Ectodermal cell (in vitro differentiated cells): ENCODE results near the gene MON1A.
"Not testable (repeated sequence)": the region's sequence is repeated elsewhere in the genome, so short reads cannot be mapped to it uniquely, and the experiment has no call there.

Source experiments
- H3K27ac ChIP-seq: 2 replicates; pipeline ENCODE4 v1.7.0; 2013; ENCODE audit warnings: mild to moderate bottlenecking, low read depth, low read length; ENCODE audit not compliant: insufficient read depth, poor library complexity, severe bottlenecking
- H3K27me3 ChIP-seq: 2 replicates; pipeline ENCODE4 v1.7.0; 2013; ENCODE audit warnings: mild to moderate bottlenecking, low read length; ENCODE audit not compliant: insufficient read depth, control insufficient read depth, poor library complexity, severe bottlenecking
- H3K36me3 ChIP-seq: one replicate; pipeline ENCODE4 v1.7.0; 2013; ENCODE audit warnings: low read length; ENCODE audit not compliant: control insufficient read depth, insufficient read depth
- H3K4me1 ChIP-seq: one replicate; pipeline ENCODE4 v1.7.0; 2013; ENCODE audit warnings: low read length; ENCODE audit not compliant: control insufficient read depth, insufficient read depth
- H3K4me3 ChIP-seq: 2 replicates; pipeline ENCODE4 v1.7.0; 2013; ENCODE audit warnings: low read depth, low read length, control low read depth; ENCODE audit not compliant: insufficient read depth
- H3K9me3 ChIP-seq: 2 replicates; pipeline ENCODE4 v1.7.0; 2013; ENCODE audit warnings: mild to moderate bottlenecking, low read length, moderate library complexity; ENCODE audit not compliant: control insufficient read depth
- WGBS, 2 experiments: methylation state at CpG; one replicate each; pipeline ENCODE4 v1.1.7; 2013; ENCODE audit warnings: missing lambda C conversion rate in 2 of 2; 5-methylcytosine and 5-hydroxymethylcytosine counted together

MON1A gene

DNA sequence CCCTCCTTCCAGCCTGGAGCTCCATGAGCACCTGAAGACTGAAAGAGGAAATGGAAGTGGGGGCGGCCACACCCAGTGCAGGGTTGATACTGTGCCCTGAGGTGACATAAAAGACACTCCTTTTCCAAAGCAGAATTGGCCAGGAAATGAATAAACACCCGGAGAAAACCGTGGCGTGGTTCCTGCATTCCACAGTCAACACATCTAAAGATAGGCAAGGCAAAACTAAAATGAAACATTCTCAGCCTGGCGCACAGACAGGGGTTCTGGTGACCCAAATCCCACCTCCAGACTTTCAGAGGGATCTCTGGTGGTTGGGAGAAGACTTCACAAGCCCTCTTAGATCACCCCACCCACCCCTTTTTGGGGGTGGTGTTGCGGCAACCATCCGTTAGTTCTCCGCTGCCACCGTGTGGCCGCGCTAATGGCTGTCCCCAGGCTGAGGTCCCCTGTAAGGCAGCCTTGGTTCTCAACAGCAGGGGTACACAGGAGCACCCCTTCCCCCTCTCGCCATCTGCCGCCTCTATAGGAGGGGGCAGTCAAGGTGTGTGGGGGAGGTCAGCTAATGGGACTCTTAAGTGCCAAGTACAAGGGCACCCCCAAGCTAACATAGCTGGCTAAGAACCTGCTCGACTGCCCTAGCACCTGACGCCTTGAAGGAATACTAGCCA is 23.4 kb downstream of the MON1A start:
- Histone ChIP-seq H3K27me3 (peaks cover 18% of the 10 kb centered on the region), H3K4me1 (peaks cover 5% of the 10 kb centered on the region), H3K9me3 (no peaks in the 10 kb centered on the region), H3K36me3 (no peaks in the 10 kb centered on the region), H3K27ac (no peak overlapping the region), H3K4me3 (no peak overlapping the region)
- WGBS, 2 experiments, result 37 to 39% methylated on average over 13 to 15 of the region's 15 CpGs

DNA sequence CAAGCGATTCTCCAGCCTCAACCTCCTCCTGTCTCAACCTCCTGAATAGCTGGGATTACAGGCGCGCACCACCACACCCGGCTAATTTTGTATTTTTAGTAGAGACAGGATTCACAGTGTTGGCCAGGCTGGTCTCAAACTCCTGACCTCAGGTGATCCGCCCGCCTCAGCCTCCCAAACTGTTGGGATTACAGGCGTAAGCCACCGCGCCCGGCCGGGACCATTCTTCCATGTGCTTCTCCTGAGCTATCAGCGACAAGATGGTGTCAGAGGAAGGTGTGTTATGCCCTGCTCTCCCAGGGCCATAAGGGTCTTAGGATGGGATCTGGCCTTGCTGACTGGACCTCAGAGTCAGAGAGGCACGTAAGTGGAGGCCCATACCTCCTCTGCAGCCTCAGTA is 25.2 kb downstream of the MON1A start:
- WGBS, 2 experiments, result 93% methylated on average over 13 of the region's 13 CpGs
- not testable (repeated sequence) for H3K9me3 ChIP-seq, H3K4me1 ChIP-seq, H3K36me3 ChIP-seq, H3K27me3 ChIP-seq, H3K27ac ChIP-seq, H3K4me3 ChIP-seq

DNA sequence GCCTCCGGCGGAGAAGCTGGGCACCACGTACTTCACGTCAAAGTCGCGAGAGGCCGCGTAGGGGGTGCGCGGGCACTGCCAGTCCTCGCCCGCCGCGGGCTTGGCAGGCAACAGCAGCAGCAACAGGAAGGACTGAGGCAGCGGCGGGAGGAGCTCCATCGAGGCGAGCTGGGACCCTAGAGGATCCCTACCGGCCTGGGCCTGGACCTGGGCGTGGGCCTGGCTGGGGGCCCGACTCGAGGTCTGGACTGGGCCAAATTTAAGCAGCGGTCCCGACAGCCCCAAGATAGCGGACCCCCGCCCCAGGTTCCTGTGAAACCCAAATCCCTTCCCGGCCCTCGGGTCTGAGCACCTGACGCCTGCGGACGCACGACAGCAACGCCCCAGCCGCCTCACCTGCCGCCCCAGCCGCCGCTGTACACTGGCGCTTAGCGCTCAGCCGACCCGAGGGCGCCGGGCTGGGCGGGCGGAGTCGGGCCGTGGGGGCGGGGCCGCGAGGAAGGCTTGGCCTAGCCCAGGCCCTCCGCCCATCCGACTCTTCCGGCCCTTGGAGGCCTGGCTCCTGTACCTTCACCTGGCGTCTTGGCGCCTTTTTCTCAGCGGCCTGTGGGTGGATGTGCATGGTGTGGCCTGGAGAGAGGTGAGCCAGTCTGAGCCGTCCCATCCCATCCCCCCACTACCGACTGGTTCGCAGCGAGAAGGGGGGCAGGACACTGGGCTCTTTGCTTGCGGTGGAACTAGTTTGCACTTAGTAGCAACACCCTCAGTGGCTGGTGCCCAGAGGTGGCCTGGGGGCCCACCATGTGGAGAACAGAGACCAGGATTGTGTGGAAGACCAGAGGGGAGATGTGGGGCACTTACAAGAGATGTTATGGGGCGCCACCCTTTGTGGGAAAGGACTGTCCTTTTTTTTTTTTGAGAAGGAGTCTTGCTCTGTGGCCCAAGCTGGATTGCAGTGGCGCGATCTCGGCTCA is 25.9 kb downstream of the MON1A start, which contains the start of gene MST1R:
Gene MST1R (minus strand): TSS at position 423 of the 974 bp plus-strand sequence. CDS start 264 bp downstream, at position 159.
- peaks cover 7% of the 10 kb centered on the region for H3K27me3 ChIP-seq
- H3K27ac ChIP-seq, result no peak within 1 kb of the TSS
- peak within 1 kb of the TSS; percentile 25 for H3K4me3 ChIP-seq
- H3K36me3 ChIP-seq, result no peaks in the 10 kb centered on the region
- WGBS, 2 experiments, result 43 to 44% methylated on average over 64 to 65 of the region's 65 CpGs
- peaks cover 5% of the 10 kb centered on the region for H3K4me1 ChIP-seq
- H3K9me3 ChIP-seq, result no peaks in the 10 kb centered on the region

DNA sequence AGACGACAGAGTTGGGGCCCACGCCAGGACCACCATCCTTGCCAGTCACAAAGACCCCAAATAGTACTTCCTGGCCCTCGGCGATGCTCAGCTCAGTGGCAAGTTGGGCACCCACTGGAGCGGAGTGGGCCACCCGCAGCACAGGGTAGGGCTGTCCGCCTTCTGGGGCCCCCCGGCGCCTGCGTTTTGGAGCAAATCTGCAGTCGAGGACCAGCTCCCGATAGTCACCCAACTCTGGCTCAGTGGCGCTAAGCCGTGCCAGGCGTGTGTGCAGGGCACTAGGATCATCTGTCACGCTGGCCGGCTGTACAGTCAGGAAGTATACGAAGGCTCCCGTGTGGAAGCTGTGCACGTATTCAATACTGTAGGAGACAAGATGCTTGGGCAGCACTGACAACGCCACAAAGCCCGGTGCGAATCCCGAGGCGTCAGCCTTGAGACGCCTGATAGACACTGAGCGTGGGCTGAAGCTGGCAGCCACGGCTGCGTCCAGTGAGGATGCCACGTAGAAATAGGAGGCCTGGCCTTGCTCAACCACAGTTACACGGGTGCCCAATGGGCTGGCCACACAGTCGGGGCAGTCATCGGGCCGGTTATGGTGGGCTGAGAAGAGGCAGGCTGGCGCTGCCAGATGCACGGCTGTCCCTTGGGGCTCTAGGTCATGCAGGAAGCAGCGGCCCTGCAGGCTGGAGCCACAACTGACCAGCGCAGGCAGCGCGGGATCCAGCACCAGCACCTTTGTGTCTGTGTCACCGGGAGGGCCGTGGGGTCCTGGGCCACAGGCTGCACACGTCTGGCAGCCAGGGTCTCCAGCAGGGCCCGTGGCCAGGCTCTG is 26.9 kb downstream of the MON1A start:
- no peaks in the 10 kb centered on the region for H3K9me3 ChIP-seq
- H3K27ac ChIP-seq, result no peak overlapping the region
- H3K27me3 ChIP-seq, result peaks cover 7% of the 10 kb centered on the region
- 95 to 96% methylated on average over 44 of the region's 44 CpGs for WGBS, 2 experiments
- H3K4me3 ChIP-seq, result no peak overlapping the region
- H3K4me1 ChIP-seq, result peaks cover 5% of the 10 kb centered on the region
- H3K36me3 ChIP-seq, result no peaks in the 10 kb centered on the region

DNA sequence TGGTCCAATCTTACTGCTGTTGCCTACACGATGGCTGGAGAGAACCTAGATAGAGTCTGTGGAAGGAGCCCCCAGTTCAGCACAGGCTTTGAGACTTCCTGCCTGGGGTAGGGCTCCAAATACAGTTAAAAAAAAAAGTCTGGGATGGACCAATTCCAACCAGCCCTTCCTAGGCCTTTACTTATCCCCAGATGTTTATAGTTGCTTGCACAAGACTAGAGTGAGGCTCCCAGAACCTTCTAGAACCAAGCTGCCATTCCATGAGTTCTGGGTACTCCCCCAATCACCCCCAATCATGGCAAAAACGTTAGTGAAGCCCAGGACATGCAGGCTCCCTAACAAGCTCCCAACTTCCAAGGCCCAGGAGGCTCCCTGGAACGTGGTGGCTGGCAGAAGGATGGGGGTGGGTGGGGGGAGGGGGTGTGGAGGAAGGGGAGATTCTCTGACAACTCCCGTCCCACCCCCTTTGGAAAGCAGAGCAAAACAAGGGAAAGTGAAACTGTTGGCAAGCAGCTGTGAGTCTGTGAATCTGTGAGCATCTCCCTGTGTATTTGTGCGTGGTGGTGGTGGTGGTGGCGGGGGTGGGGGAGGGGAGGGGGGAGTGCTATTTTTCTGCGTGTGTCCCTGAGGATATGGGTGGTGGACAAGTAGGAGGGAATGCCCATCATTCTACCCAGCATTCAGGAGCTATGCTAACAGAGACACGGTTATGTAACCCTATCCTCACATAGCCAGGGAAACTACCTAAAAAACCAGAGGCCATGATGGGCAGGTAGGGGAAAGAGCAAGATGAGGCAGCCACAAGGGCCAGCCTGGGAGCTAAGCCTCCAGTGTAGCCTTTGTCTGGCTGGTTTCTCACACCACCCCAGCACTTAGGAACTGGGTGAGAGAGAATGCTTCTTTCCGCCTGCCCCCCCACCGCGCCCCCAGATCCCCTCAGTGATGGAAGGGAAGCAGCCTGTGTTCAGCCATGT is 28.0 kb downstream of the MON1A start:
- peaks cover 7% of the 10 kb centered on the region for H3K27me3 ChIP-seq
- no peak overlapping the region for H3K4me3 ChIP-seq
- no peak overlapping the region for H3K27ac ChIP-seq
- no peaks in the 10 kb centered on the region for H3K36me3 ChIP-seq
- H3K9me3 ChIP-seq, result no peaks in the 10 kb centered on the region
- peaks cover 5% of the 10 kb centered on the region for H3K4me1 ChIP-seq
- 74 to 75% methylated on average over 7 to 8 of the region's 11 CpGs for WGBS, 2 experiments

DNA sequence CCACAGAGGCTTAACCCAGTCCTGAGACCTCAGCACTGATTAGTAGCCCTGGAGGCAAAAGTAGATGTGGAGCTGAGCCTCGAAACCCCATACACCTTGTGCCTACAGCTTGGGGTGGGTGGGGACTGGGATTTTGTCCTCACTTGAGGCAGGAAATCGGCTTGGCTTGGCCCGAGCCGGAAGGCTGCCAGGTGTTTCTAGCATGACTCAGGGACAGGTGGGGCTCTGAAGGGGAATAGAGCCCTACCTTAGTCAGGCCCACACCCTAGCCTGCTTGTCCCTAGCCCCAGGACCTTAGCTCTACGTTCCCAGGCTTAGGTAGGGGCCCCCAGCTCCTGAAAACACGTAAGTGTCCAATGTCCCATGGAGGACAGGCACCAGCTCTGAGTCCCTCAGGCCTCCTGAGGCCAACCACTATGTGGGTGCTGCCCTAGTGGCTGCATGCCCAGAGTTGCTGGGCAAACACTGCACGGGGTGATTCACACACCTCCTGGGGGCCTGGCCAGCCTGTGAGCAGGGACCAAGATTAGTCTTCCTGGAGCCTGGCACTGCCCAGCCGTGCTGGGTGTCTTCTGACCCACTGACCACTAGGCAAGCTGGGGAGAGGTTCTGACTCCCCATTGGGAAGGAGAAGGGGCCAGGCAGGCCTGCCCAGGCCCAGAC is 29.0 kb downstream of the MON1A start:
- Histone ChIP-seq H3K27me3 (peaks cover 7% of the 10 kb centered on the region), H3K27ac (no peak overlapping the region), H3K4me3 (no peak overlapping the region), H3K36me3 (no peaks in the 10 kb centered on the region), H3K4me1 (peaks cover 5% of the 10 kb centered on the region), H3K9me3 (no peaks in the 10 kb centered on the region)
- 85 to 87% methylated on average over 8 of the region's 8 CpGs for WGBS, 2 experiments

DNA sequence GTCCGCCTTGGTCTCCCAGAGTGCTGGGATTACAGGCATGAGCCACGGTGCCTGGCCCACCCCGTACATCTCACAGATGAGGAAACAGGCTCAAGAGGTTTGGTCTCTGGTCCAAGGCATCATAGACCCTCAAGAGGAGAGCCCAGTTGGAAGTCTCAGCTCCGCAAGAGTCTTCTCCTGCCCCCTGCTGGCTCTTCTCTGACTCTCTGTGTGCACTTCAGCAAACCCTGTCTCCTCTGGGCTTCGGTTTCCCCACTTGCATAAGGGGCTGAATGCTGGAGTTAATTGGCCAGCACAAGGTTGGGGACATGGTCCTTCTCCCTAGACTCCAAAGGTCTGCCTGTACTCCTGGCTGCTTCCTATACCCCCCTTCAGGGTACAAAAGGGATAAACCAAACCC is 29.8 kb downstream of the MON1A start:
- Histone ChIP-seq H3K4me3 (no peak overlapping the region), H3K27ac (no peak overlapping the region), H3K36me3 (no peaks in the 10 kb centered on the region), H3K27me3 (peaks cover 7% of the 10 kb centered on the region), H3K9me3 (no peaks in the 10 kb centered on the region), H3K4me1 (peaks cover 5% of the 10 kb centered on the region)
- WGBS, 2 experiments, result 74 to 76% methylated on average over 5 of the region's 5 CpGs

DNA sequence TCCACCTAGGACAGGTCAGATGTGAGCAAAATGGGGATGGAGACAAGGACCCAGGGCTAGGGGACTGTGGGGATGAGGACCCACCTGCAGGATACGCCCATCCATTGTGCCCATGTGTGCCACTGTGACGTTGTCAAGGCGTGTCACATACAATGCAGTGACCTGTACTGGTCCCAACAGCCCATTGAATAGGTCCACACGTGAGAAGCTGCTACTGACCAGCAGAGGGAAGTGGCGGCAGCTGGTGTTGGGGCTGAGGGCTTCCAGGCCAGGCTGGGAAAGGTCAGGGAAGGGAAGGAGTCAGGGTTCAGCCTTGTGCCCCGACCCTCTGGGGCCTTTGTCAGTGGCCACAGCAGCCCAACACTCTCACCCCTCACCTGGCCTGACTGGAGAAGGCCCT is 30.6 kb downstream of the MON1A start:
- H3K4me1 ChIP-seq, result peaks cover 2% of the 10 kb centered on the region
- H3K4me3 ChIP-seq, result no peak overlapping the region
- peaks cover 7% of the 10 kb centered on the region for H3K27me3 ChIP-seq
- no peaks in the 10 kb centered on the region for H3K36me3 ChIP-seq
- no peak overlapping the region for H3K27ac ChIP-seq
- WGBS, 2 experiments, result 84 to 85% methylated on average over 6 of the region's 6 CpGs
- no peaks in the 10 kb centered on the region for H3K9me3 ChIP-seq

DNA sequence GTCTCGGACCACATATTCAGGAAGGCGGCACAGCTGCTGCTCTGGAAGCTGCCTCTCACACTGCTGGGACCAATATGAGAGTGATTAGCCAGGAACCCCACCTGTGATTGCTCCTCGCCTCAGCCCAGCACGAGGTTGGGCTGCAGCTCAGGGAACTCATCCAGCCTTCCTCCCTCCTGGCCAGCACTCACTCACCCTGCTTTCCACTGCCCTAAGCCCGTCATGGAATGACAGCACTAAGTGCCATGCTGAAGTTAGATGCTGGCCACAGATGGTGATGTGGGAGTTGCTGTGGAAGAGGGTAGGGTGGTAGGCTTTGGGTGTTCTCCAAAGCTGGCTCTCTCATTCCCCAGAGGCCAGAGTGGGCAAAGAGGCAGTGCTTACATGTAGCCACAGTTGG is 33.3 kb downstream of the MON1A start:
- Histone ChIP-seq H3K9me3 (no peaks in the 10 kb centered on the region), H3K27ac (no peak overlapping the region), H3K27me3 (no peaks in the 10 kb centered on the region), H3K4me3 (no peak overlapping the region), H3K36me3 (no peaks in the 10 kb centered on the region), H3K4me1 (no peaks in the 10 kb centered on the region)
- WGBS, 2 experiments, result 75 to 81% methylated on average over 5 of the region's 5 CpGs
